HG03064 (cell line): Measurements from ENCODE around the gene ITGAE.

Experiments used
- ATAC-seq: cut with Tn5 transposase; IDR thresholded peaks from one replicate; pipeline ENCODE4 v1.9.1; 2021; ENCODE audit warnings: low read depth; ENCODE audit not compliant: unreplicated experiment

Gene ITGAE

GRCh38 chr17:3678095-3678820, 122.7 kb downstream of the ITGAE start:
- no peak for ATAC-seq

GRCh38 chr17:3675886-3676285, 125.1 kb downstream of the ITGAE start:
- no peak for ATAC-seq

- ATAC-seq: no peak
Measured at GRCh38 chr17:3672571-3672970, 128.4 kb downstream of the ITGAE start.

- no peak for ATAC-seq
Measured at GRCh38 chr17:3669548-3669947, 131.4 kb downstream of the ITGAE start.

- peak; percentile 16 for ATAC-seq
Measured at GRCh38 chr17:3669085-3669347, 132.0 kb downstream of the ITGAE start.

- ATAC-seq: peak; percentile 79
Measured at GRCh38 chr17:3668279-3669084, 132.5 kb downstream of the ITGAE start, which contains the start of the genes EMC6 and TAX1BP3. Gene EMC6 (plus strand): TSS chr17:3668812. CDS start chr17:3669147, 335 bp downstream. Gene TAX1BP3 (minus strand): TSS chr17:3668578. CDS start chr17:3668526, 52 bp downstream.

- peak; percentile 15 for ATAC-seq
Measured at GRCh38 chr17:3667366-3668278, 133.4 kb downstream of the ITGAE start.

GRCh38 chr17:3666516-3666915, 134.5 kb downstream of the ITGAE start:
- ATAC-seq: no peak

GRCh38 chr17:3665834-3666233, 135.2 kb downstream of the ITGAE start:
- no peak for ATAC-seq
